GM12865 (cell line): ENCODE data around the gene CCDC40.

Source experiments
- DNase-seq: peaks from one replicate; pipeline ENCODE4 v3.0.0; 2010; ENCODE audit warnings: low read depth
- H3K4me3 ChIP-seq: 2 replicates; pipeline ENCODE4 v1.5.1; 2011; ENCODE audit warnings: mild to moderate bottlenecking, low read depth, low read length, control low read depth
- CTCF ChIP-seq: IDR thresholded peaks from 2 replicates; pipeline ENCODE4 v1.5.1; 2011; ENCODE audit warnings: low read length, control low read depth, low read depth, inconsistent platforms; ENCODE audit not compliant: insufficient read depth; ENCODE audit errors: missing control alignments

Gene CCDC40

GRCh38 chr17:80112471-80113032 lies 76.1 kb downstream of the CCDC40 start:
- no peak for TF ChIP-seq CTCF
- no peak overlapping the region for H3K4me3 ChIP-seq
- no peak for DNase-seq

- TF ChIP-seq CTCF = no peak
- H3K4me3 ChIP-seq = no peak overlapping the region
- no peak for DNase-seq
Measured at GRCh38 chr17:80113033-80113484, 76.6 kb downstream of the CCDC40 start.

GRCh38 chr17:80114758-80115157 lies 78.3 kb downstream of the CCDC40 start:
- DNase-seq = no peak

GRCh38 chr17:80115159-80115558 lies 78.7 kb downstream of the CCDC40 start:
- no peak for DNase-seq
- no peak for TF ChIP-seq CTCF
- no peak overlapping the region for H3K4me3 ChIP-seq

More at GRCh38 chr17:80114758-80115157, 78.3 kb downstream of the CCDC40 start:
- TF ChIP-seq CTCF = no peak
- H3K4me3 ChIP-seq = no peak overlapping the region

- H3K4me3 ChIP-seq = no peak overlapping the region
- no peak for TF ChIP-seq CTCF
- no peak for DNase-seq
Measured at GRCh38 chr17:80116276-80116920, 80.0 kb downstream of the CCDC40 start.

- DNase-seq = no peak
- no peak for TF ChIP-seq CTCF
- no peak overlapping the region for H3K4me3 ChIP-seq
Measured at GRCh38 chr17:80116921-80117380, 80.5 kb downstream of the CCDC40 start.
